ENCODE results near the gene MBLAC1.

MBLAC1 gene

GRCh38 chr7:100098913-100099312 is 27.9 kb upstream of the MBLAC1 start:
- DNase-seq (ENCODE audit: low read depth), result no peak

GRCh38 chr7:100099452-100099851 is 27.3 kb upstream of the MBLAC1 start:
- no peak for DNase-seq (ENCODE audit: low read depth)

- DNase-seq (ENCODE audit: low read depth), result peak; percentile 70
These were observed 26.2 kb upstream of the MBLAC1 start for GRCh38 chr7:100100420-100101015.

- DNase-seq (ENCODE audit: low read depth), result peak; percentile 94
These were observed 25.5 kb upstream of the MBLAC1 start, which contains the start of the genes AP4M1 and MCM7 for GRCh38 chr7:100101016-100101862. AP4M1 (plus strand) TSS chr7:100101643; CDS start chr7:100101715, 72 bp downstream. MCM7 (minus strand) TSS chr7:100101397; CDS start chr7:100101294, 103 bp downstream.

GRCh38 chr7:100102950-100103840 is 23.6 kb upstream of the MBLAC1 start:
- DNase-seq (ENCODE audit: low read depth), result no peak

GRCh38 chr7:100105534-100105933 is 21.2 kb upstream of the MBLAC1 start:
- DNase-seq (ENCODE audit: low read depth), result no peak

GRCh38 chr7:100106633-100107032 is 20.1 kb upstream of the MBLAC1 start:
- no peak for DNase-seq (ENCODE audit: low read depth)

GRCh38 chr7:100107125-100107737 is 19.5 kb upstream of the MBLAC1 start:
- DNase-seq (ENCODE audit: low read depth), result no peak

- DNase-seq (ENCODE audit: low read depth), result no peak
These were observed 18.9 kb upstream of the MBLAC1 start for GRCh38 chr7:100107890-100108289.

GRCh38 chr7:100109521-100110163 is 17.1 kb upstream of the MBLAC1 start:
- no peak for DNase-seq (ENCODE audit: low read depth)

GRCh38 chr7:100111156-100111555 is 15.6 kb upstream of the MBLAC1 start:
- DNase-seq (ENCODE audit: low read depth), result no peak

GRCh38 chr7:100111914-100112313 is 14.9 kb upstream of the MBLAC1 start:
- DNase-seq (ENCODE audit: low read depth), result no peak

GRCh38 chr7:100115026-100115425 is 11.7 kb upstream of the MBLAC1 start:
- DNase-seq (ENCODE audit: low read depth), result no peak

GRCh38 chr7:100118388-100119071 is 8.2 kb upstream of the MBLAC1 start:
- no peak for DNase-seq (ENCODE audit: low read depth)

GRCh38 chr7:100119072-100119969 is 7.4 kb upstream of the MBLAC1 start, which contains the start of the genes CNPY4 and TAF6:
CNPY4 (plus strand) TSS chr7:100119634; CDS start chr7:100119745, 111 bp downstream.
TAF6 (minus strand) TSS chr7:100119358; CDS start chr7:100114209, 5,149 bp downstream.
- DNase-seq (ENCODE audit: low read depth), result peak; percentile 94

- DNase-seq (ENCODE audit: low read depth), result peak; percentile 44
These were observed 6.6 kb upstream of the MBLAC1 start for GRCh38 chr7:100119970-100120732.

GRCh38 chr7:100120733-100121036 is 6.1 kb upstream of the MBLAC1 start:
- no peak for DNase-seq (ENCODE audit: low read depth)

- no peak for DNase-seq (ENCODE audit: low read depth)
These were observed 4.7 kb upstream of the MBLAC1 start for GRCh38 chr7:100122067-100122466.

GRCh38 chr7:100122568-100122967 is 4.2 kb upstream of the MBLAC1 start:
- no peak for DNase-seq (ENCODE audit: low read depth)
